K562 (cell line): Measurements from ENCODE around the gene RNF113B. TPM values are rescaled to one million over a fixed set of nuclear protein-coding genes. Genes with fewer than 3 reads are reported as not detected.

Experiments
- ATAC-seq: fragments of 200-7000 bp; cut with Tn5 transposase; 3 replicates; pipeline ENCODE4 v1.9.1; 2020; ENCODE audit warnings: moderate library complexity
- BruUV-seq: library from RNA; stranded (reverse); fragments of 400-500 nt; replicated peaks from 2 replicates; lab custom pipeline; 2021; lab: Mats Ljungman, UMichigan
- CTCF ChIA-PET: fragments of 300-600 bp; formaldehyde crosslinking; extraction: SDS; loops from one replicate; lab custom pipeline; 2021; ENCODE audit warnings: low intra/inter-chr PET ratio; lab: Yijun Ruan, JAX
- POLR2A ChIA-PET: fragments of 300-600, 350-650 bp; sonication (Branson Sonifier 250); formaldehyde crosslinking; extraction: SDS; loops from one replicate; lab custom pipeline; 2021; ENCODE audit warnings: antibody characterized with exemption, inconsistent platforms; lab: Yijun Ruan, JAX
- DNase-seq, 4 experiments: peaks; one replicate each; pipeline versions ENCODE4 v3.0.0 to v3.0.0-alpha.2; 2011 to 2018; ENCODE audit warnings: low spot score in 3 of 4, mixed read lengths in 3 of 4; ENCODE audit errors: extremely low read depth in 1 of 4
- FAIRE-seq: peaks from 2 replicates; lab custom pipeline; 2011; peaks lifted over from hg19 to GRCh38; lab: Jason Lieb, UNC
- H2AFZ ChIP-seq: 2 replicates; pipeline ENCODE4 v1.6.0; 2011; ENCODE audit warnings: low read depth, low read length, control low read depth, inconsistent platforms
- H3K27ac ChIP-seq: fragments of 200-600 bp; 3 replicates; pipeline ENCODE4 v1.8.0; 2011; ENCODE audit warnings: low read depth, mild to moderate bottlenecking, control low read depth, inconsistent platforms, low read length, moderate library complexity, mixed read lengths; ENCODE audit errors: extremely low read depth
- H3K27me3 ChIP-seq, 2 experiments: fragments of 300-600 bp in 1 of 2; 2 replicates in 1 of 2; 3 replicates in 1 of 2; pipeline versions ENCODE4 v1.6.0 to v1.8.0; 2011; ENCODE audit warnings: inconsistent platforms in 2 of 2, low read length in 2 of 2, mild to moderate bottlenecking in 1 of 2, mixed read lengths in 1 of 2, moderate library complexity in 1 of 2; ENCODE audit not compliant: control insufficient read depth in 2 of 2, insufficient read depth in 2 of 2
- H3K36me3 ChIP-seq: fragments of 300-600 bp; 3 replicates; pipeline ENCODE4 v1.8.0; 2011; ENCODE audit warnings: mild to moderate bottlenecking, low read length, inconsistent platforms; ENCODE audit not compliant: control insufficient read depth, insufficient read depth
- H3K4me1 ChIP-seq, 2 experiments: fragments of 200-600 bp in 1 of 2; replicated peaks in 1 of 2; 2 replicates in 1 of 2; 3 replicates in 1 of 2; pipeline versions ENCODE4 v1.5.1 to v1.8.0; 2011; ENCODE audit warnings: inconsistent platforms in 2 of 2, low read length in 2 of 2, mild to moderate bottlenecking in 1 of 2, mixed read lengths in 1 of 2, moderate library complexity in 1 of 2; ENCODE audit not compliant: control insufficient read depth in 2 of 2, insufficient read depth in 2 of 2
- H3K4me2 ChIP-seq: 2 replicates; pipeline ENCODE4 v1.6.1; 2011; ENCODE audit warnings: low read length, control low read depth, inconsistent platforms, mixed read lengths; ENCODE audit not compliant: insufficient read depth
- H3K4me3 ChIP-seq: fragments of 200-600 bp; sonication (generic), shearing (Covaris generic); 2 replicates; pipeline ENCODE4 v1.5.1; 2016; ENCODE audit warnings: control low read depth, inconsistent platforms
- H3K79me2 ChIP-seq: fragments of 200-600 bp; 3 replicates; pipeline ENCODE4 v1.8.0; 2011; ENCODE audit warnings: low read length, inconsistent platforms; ENCODE audit not compliant: control insufficient read depth, insufficient read depth
- H3K9ac ChIP-seq, 2 experiments: 2 replicates each; pipeline versions ENCODE4 v1.6.0 to v1.6.1; 2011; ENCODE audit warnings: low read depth in 2 of 2, low read length in 2 of 2, control low read depth in 1 of 2, inconsistent platforms in 1 of 2, mild to moderate bottlenecking in 1 of 2, mixed read lengths in 1 of 2; ENCODE audit not compliant: insufficient read depth in 1 of 2
- H3K9me1 ChIP-seq: one replicate; pipeline ENCODE4 v1.6.0; 2011; ENCODE audit warnings: inconsistent platforms, mild to moderate bottlenecking, low read length, moderate library complexity; ENCODE audit not compliant: control insufficient read depth, insufficient read depth
- H3K9me3 ChIP-seq: replicated peaks from 2 replicates; pipeline ENCODE4 v1.5.1; 2011; ENCODE audit warnings: low read depth, low read length, inconsistent platforms; ENCODE audit not compliant: control insufficient read depth, insufficient read depth
- H4K20me1 ChIP-seq: replicated peaks from 2 replicates; pipeline ENCODE4 v1.6.1; 2011; ENCODE audit warnings: low read length, inconsistent platforms, mixed read lengths; ENCODE audit not compliant: control insufficient read depth, insufficient read depth
- BRF2 ChIP-seq: IDR thresholded peaks from 3 replicates; pipeline ENCODE4 v1.6.1; 2011; ENCODE audit warnings: borderline replicate concordance, mild to moderate bottlenecking; ENCODE audit not compliant: insufficient read length, insufficient read depth
- HDAC3 ChIP-seq: fragments of 450-650 bp; IDR thresholded peaks from 2 replicates; pipeline ENCODE4 v1.6.1; 2018; ENCODE audit warnings: borderline replicate concordance, mild to moderate bottlenecking, moderate library complexity; ENCODE audit not compliant: partially characterized antibody
- KDM1A ChIP-seq, 2 experiments: fragments of 450-650 bp; IDR thresholded peaks; 2 replicates each; pipeline ENCODE4 v1.6.1; 2016; ENCODE audit warnings: mild to moderate bottlenecking in 2 of 2
- MIER1 ChIP-seq: fragments of 450-650 bp; IDR thresholded peaks from 2 replicates; pipeline ENCODE4 v1.6.1; 2016; ENCODE audit warnings: antibody characterized with exemption, mild to moderate bottlenecking, low read depth
- MYBL2 ChIP-seq, 2 experiments: fragments of 450-650 bp in 1 of 2; sonication (generic) in 1 of 2; formaldehyde crosslinking in 1 of 2; IDR thresholded peaks; 2 replicates each; pipeline versions ENCODE4 v1.6.1 to v1.8.1; 2017 to 2022; ENCODE audit warnings: borderline replicate concordance in 1 of 2, inconsistent platforms in 1 of 2, low read depth in 1 of 2, mild to moderate bottlenecking in 1 of 2, missing genetic modification reagents in 1 of 2, moderate library complexity in 1 of 2
- NR2C2 ChIP-seq, 2 experiments: fragments of 200-800 bp in 1 of 2; sonication (Bioruptor generic) in 1 of 2; sonication (generic) in 1 of 2; formaldehyde crosslinking in 1 of 2; IDR thresholded peaks; 2 replicates each; pipeline versions ENCODE4 v1.6.1 to v1.8.0; 2016 to 2022; ENCODE audit warnings: mild to moderate bottlenecking in 1 of 2, missing compliant biosample characterization in 1 of 2, missing genetic modification characterization in 1 of 2, missing genetic modification reagents in 1 of 2
- POLR2AphosphoS5 ChIP-seq: IDR thresholded peaks from 2 replicates; pipeline ENCODE4 v1.6.1; 2011; ENCODE audit warnings: mild to moderate bottlenecking, low read depth, low read length, moderate library complexity; ENCODE audit not compliant: control insufficient read depth, insufficient read depth
- RB1 ChIP-seq: fragments of 450-650 bp; IDR thresholded peaks from 2 replicates; pipeline ENCODE4 v1.6.1; 2017; ENCODE audit warnings: low read depth, mild to moderate bottlenecking
- SP2 ChIP-seq: IDR thresholded peaks from 2 replicates; pipeline ENCODE4 v1.6.1; 2011; ENCODE audit warnings: mild to moderate bottlenecking, low read depth, low read length, moderate library complexity; ENCODE audit not compliant: poor library complexity, severe bottlenecking; ENCODE audit errors: extremely low read depth
- TAF9B ChIP-seq: fragments of 450-650 bp; IDR thresholded peaks from 2 replicates; pipeline ENCODE4 v1.6.1; 2018; ENCODE audit warnings: mild to moderate bottlenecking; ENCODE audit not compliant: partially characterized antibody
- TBL1XR1 ChIP-seq, 2 experiments: IDR thresholded peaks; 2 replicates each; pipeline ENCODE4 v1.6.1; 2012; ENCODE audit warnings: improper control_type of control experiment in 2 of 2, low read length in 2 of 2, mild to moderate bottlenecking in 1 of 2
- TSHZ1 ChIP-seq: fragments of 250-450 bp; sonication (Bioruptor Pico); IDR thresholded peaks from 2 replicates; pipeline ENCODE4 v1.4.0; 2020; ENCODE audit warnings: mild to moderate bottlenecking, moderate library complexity
- XRCC4 ChIP-seq: IDR thresholded peaks from one replicate; pipeline ENCODE4 v1.6.1; 2011; ENCODE audit not compliant: insufficient read depth, insufficient read length; ENCODE audit errors: extremely low read depth
- ZNF143 ChIP-seq: sonication (generic); formaldehyde crosslinking; IDR thresholded peaks from 2 replicates; pipeline ENCODE4 v1.9.0; 2022; ENCODE audit warnings: mild to moderate bottlenecking, missing genetic modification reagents
- ZNF217 ChIP-seq: sonication (generic); formaldehyde crosslinking; IDR thresholded peaks from 2 replicates; pipeline ENCODE4 v1.8.0; 2022; ENCODE audit warnings: mild to moderate bottlenecking, missing genetic modification reagents
- WGBS: fragments of 100-300 bp; shearing (Covaris generic); methylation state at CpG from one replicate; pipeline ENCODE4 v1.1.6; 2016; ENCODE audit warnings: low coverage, mixed read lengths; ENCODE audit not compliant: insufficient coverage; ENCODE audit errors: missing lambda C conversion rate; 5-methylcytosine and 5-hydroxymethylcytosine counted together
- in situ Hi-C: fragments of 300-500 bp; cut with MboI; formaldehyde crosslinking; loops from 4 replicates; pipeline ENCODE4 v1.15.0; 2018; ENCODE audit warnings: inconsistent platforms, mixed read lengths
- intact Hi-C: fragments of 100-400 bp; cut with micrococcal nuclease; formaldehyde crosslinking; loops from 2 replicates; pipeline ENCODE4 v1.14.2; 2022
- polyA plus RNA-seq, 8 experiments: library from polyadenylated mRNA; depleted of rRNA in 4 of 8; stranded (reverse) in 5 of 8; unstranded in 3 of 8; fragments of >200 nt; fragmentation: Nextera tagmentation in 2 of 8; fragmentation: Illumina TruSeq in 1 of 8; extraction: Ambion mirVana in 2 of 8; extraction: Trizol in 1 of 8; gene quantifications; 2 replicates each; pipeline versions ENCODE4 v1.2.1 to v1.2.3, GENCODE V29; 2011 to 2014; ENCODE audit warnings: inconsistent platforms in 1 of 8, missing spikeins in 1 of 8
- total RNA-seq, 7 experiments: library from RNA; depleted of rRNA in 6 of 7; stranded (reverse); fragments of >200 nt in 6 of 7; fragmentation: Illumina TruSeq in 2 of 7; extraction: Trizol in 2 of 7; gene quantifications; 2 replicates each; pipeline versions ENCODE4 v1.2.1 to v1.2.3, GENCODE V29; 2011 to 2021; ENCODE audit warnings: low replicate concordance in 1 of 7

Gene RNF113B
- total and polyA plus RNA-seq, 9 of the 15 experiments (the other 6 are each of a cell fraction or from before 2014, with no cell fraction given) = 0.09 TPM; not detected in 8

GRCh38 chr13:98142380-98143156 is 34.5 kb downstream of the RNF113B start, which contains the start of gene FARP1:
Gene FARP1, plus strand, starts transcription at chr13:98143094. Its CDS starts 70,149 bp downstream, at chr13:98213243.
- in situ Hi-C loops = no loop called here
- peak; percentile 99 for ATAC-seq
- H2AFZ ChIP-seq = no peak within 1 kb of the TSS
- TF ChIP-seq ZNF143 (no peak), SP2 (no peak), TBL1XR1 (IDR thresholded peaks at IDR 0.05; ENCODE audit: low read length in 2 of 2) (no peak), NR2C2 (CRISPR knock-in tag; IDR thresholded peaks at IDR 0.05) (no peak), NR2C2 (tag; IDR thresholded peaks at IDR 0.05) (no peak), ZNF217 (CRISPR knock-in tag) (no peak), POLR2AphosphoS5 (no peak), RB1 (peak; percentile 54; the same call in 1 of the 2 replicates), TSHZ1 (no peak), MYBL2 (IDR thresholded peaks at IDR 0.05; ENCODE audit: low read depth) (no peak), MYBL2 (CRISPR knock-in tag; IDR thresholded peaks at IDR 0.05; ENCODE audit: borderline replicate concordance) (no peak), TAF9B (no peak), HDAC3 (no peak), BRF2 (no peak), XRCC4 (no peak), MIER1 (no peak), KDM1A (IDR thresholded peaks at IDR 0.05) (no peak)

More at GRCh38 chr13:98142380-98143156, 34.5 kb downstream of the RNF113B start, which contains the start of gene FARP1:
- H3K9me3 ChIP-seq = no peaks in the 10 kb centered on the region
- ChIA-PET CTCF (no interaction called here), POLR2A (interaction anchor here (0.6 kb wide), 1 partner anchor 9 kb away, joined by 3 read pairs; no protein-coding TSS in a partner anchor)
- DNase-seq (peak; percentile 25 to 71 (median 58)), FAIRE-seq (no peak)
- peaks cover 2 to 33% of the 10 kb centered on the region in 2 experiments; a peak in 3 of 5 replicates for H3K27me3 ChIP-seq
- BruUV-seq = no TSS peak
- H3K27ac ChIP-seq = no peak within 1 kb of the TSS
- no peaks in the 10 kb centered on the region for H4K20me1 ChIP-seq
- H3K4me2 ChIP-seq = no peak within 1 kb of the TSS; the same call in 1 of the 2 replicates
- no peaks in the 10 kb centered on the region for H3K79me2 ChIP-seq
- H3K4me3 ChIP-seq = no peak within 1 kb of the TSS
- intact Hi-C loops = no loop called here
- no peak within 1 kb of the TSS for H3K9ac ChIP-seq
- H3K36me3 ChIP-seq = no peaks in the 10 kb centered on the region
- peaks cover 0 to 18% of the 10 kb centered on the region in 2 experiments; a peak in 1 of 5 replicates for H3K4me1 ChIP-seq
- WGBS = 27% methylated on average over 22 of the region's 98 CpGs
- no peaks in the 10 kb centered on the region for H3K9me1 ChIP-seq
